IMR-90 (cell line): ENCODE measurements around the gene SHISAL2B. TPM values are rescaled to one million over a fixed set of nuclear protein-coding genes. Genes with fewer than 3 reads are reported as not detected.

ENCODE experiments used
- ATAC-seq: fragments of 200-7000 bp; cut with Tn5 transposase; 2 replicates; pipeline ENCODE4 v1.9.1; 2020; ENCODE audit warnings: low read depth, mild to moderate bottlenecking, moderate library complexity
- BruUV-seq: library from RNA; stranded (reverse); fragments of 400-500 nt; replicated peaks from 2 replicates; lab custom pipeline; 2021; lab: Mats Ljungman, UMichigan
- CTCF ChIA-PET: fragments of 300-600 bp; formaldehyde crosslinking; extraction: SDS; loops from one replicate; lab custom pipeline; 2021; ENCODE audit warnings: antibody characterized with exemption; lab: Yijun Ruan, JAX
- POLR2A ChIA-PET: fragments of 300-600 bp; sonication (Branson Sonifier 250); formaldehyde crosslinking; loops from one replicate; lab custom pipeline; 2022; ENCODE audit warnings: antibody characterized with exemption; ENCODE audit not compliant: unreplicated experiment; lab: Charles Lee
- DNase-seq: peaks from one replicate; pipeline ENCODE4 v3.0.0; 2013
- H2AFZ ChIP-seq: replicated peaks from 2 replicates; pipeline ENCODE3; 2013; ENCODE audit warnings: low read length, mild to moderate bottlenecking; ENCODE audit not compliant: poor library complexity
- H2AK5ac ChIP-seq: 2 replicates; pipeline ENCODE4 v1.6.1; 2013; ENCODE audit warnings: low read depth, low read length, inconsistent platforms
- H2AK9ac ChIP-seq: replicated peaks from 2 replicates; pipeline ENCODE3; 2013; ENCODE audit warnings: mild to moderate bottlenecking, low read depth, low read length, moderate library complexity; ENCODE audit not compliant: poor library complexity
- H2BK120ac ChIP-seq: 2 replicates; pipeline ENCODE4 v1.6.1; 2013; ENCODE audit warnings: low read depth, low read length, inconsistent platforms
- H2BK15ac ChIP-seq: 3 replicates; pipeline ENCODE4 v1.6.1; 2013; ENCODE audit warnings: low read depth, low read length, inconsistent platforms
- H2BK20ac ChIP-seq: 2 replicates; pipeline ENCODE4 v1.6.1; 2013; ENCODE audit warnings: low read depth, mild to moderate bottlenecking, inconsistent platforms, low read length, moderate library complexity
- H2BK5ac ChIP-seq: 2 replicates; pipeline ENCODE4 v1.6.1; 2013; ENCODE audit warnings: mild to moderate bottlenecking, low read depth, low read length, inconsistent platforms; ENCODE audit not compliant: poor library complexity, severe bottlenecking
- H3K14ac ChIP-seq: replicated peaks from 2 replicates; pipeline ENCODE4 v1.6.1; 2013; ENCODE audit warnings: low read depth, low read length, inconsistent platforms
- H3K18ac ChIP-seq: 2 replicates; pipeline ENCODE4 v1.6.1; 2013; ENCODE audit warnings: low read depth, low read length, control low read depth
- H3K23ac ChIP-seq: 2 replicates; pipeline ENCODE4 v1.6.1; 2013; ENCODE audit warnings: low read depth, low read length, inconsistent platforms
- H3K27ac ChIP-seq: 2 replicates; pipeline ENCODE4 v1.5.1; 2013; ENCODE audit warnings: mild to moderate bottlenecking, control low read depth, low read length; ENCODE audit not compliant: insufficient read depth
- H3K27me3 ChIP-seq: 2 replicates; pipeline ENCODE4 v1.6.1; 2013; ENCODE audit warnings: low read length; ENCODE audit not compliant: control insufficient read depth, insufficient read depth
- H3K36me3 ChIP-seq: 2 replicates; pipeline ENCODE4 v1.6.1; 2013; ENCODE audit warnings: low read length, mixed read lengths; ENCODE audit not compliant: control insufficient read depth, insufficient read depth
- H3K4ac ChIP-seq: 2 replicates; pipeline ENCODE4 v1.6.1; 2013; ENCODE audit warnings: low read depth, low read length, inconsistent platforms
- H3K4me1 ChIP-seq: 2 replicates; pipeline ENCODE4 v1.6.1; 2013; ENCODE audit warnings: low read length, mixed read lengths; ENCODE audit not compliant: control insufficient read depth, insufficient read depth
- H3K4me2 ChIP-seq: 2 replicates; pipeline ENCODE4 v1.6.1; 2013; ENCODE audit warnings: low read depth, mild to moderate bottlenecking, control low read depth, low read length, moderate library complexity
- H3K4me3 ChIP-seq: 2 replicates; pipeline ENCODE4 v1.5.1; 2013; ENCODE audit warnings: low read depth, mild to moderate bottlenecking, control low read depth, low read length, moderate library complexity; ENCODE audit not compliant: insufficient read depth
- H3K56ac ChIP-seq: 2 replicates; pipeline ENCODE4 v1.6.1; 2013; ENCODE audit warnings: low read length, inconsistent platforms; ENCODE audit not compliant: insufficient read depth; ENCODE audit errors: extremely low read depth
- H3K79me1 ChIP-seq, 2 experiments: 2 replicates each; pipeline ENCODE4 v1.6.1; 2013; ENCODE audit warnings: low read length in 2 of 2, inconsistent platforms in 1 of 2, low read depth in 1 of 2
- H3K9ac ChIP-seq: 2 replicates; pipeline ENCODE4 v1.6.1; 2013; ENCODE audit warnings: low read depth, low read length, control low read depth
- H3K9me1 ChIP-seq: 2 replicates; pipeline ENCODE4 v1.6.1; 2013; ENCODE audit warnings: low read length, inconsistent platforms; ENCODE audit not compliant: insufficient read depth
- H3K9me3 ChIP-seq: 2 replicates; pipeline ENCODE4 v1.6.1; 2013; ENCODE audit warnings: low read length; ENCODE audit not compliant: control insufficient read depth, insufficient read depth
- H4K20me1 ChIP-seq: 2 replicates; pipeline ENCODE4 v1.6.1; 2013; ENCODE audit warnings: low read length, inconsistent platforms; ENCODE audit not compliant: insufficient read depth
- H4K5ac ChIP-seq: 2 replicates; pipeline ENCODE4 v1.6.1; 2013; ENCODE audit warnings: mild to moderate bottlenecking, low read depth, low read length, control low read depth
- H4K8ac ChIP-seq, 2 experiments: 2 replicates each; pipeline ENCODE4 v1.6.1; 2013; ENCODE audit warnings: low read depth in 2 of 2, low read length in 2 of 2, control low read depth in 1 of 2, inconsistent platforms in 1 of 2
- H4K91ac ChIP-seq: 2 replicates; pipeline ENCODE4 v1.6.1; 2013; ENCODE audit warnings: low read depth, low read length, inconsistent platforms; ENCODE audit not compliant: insufficient read depth
- BHLHE40 ChIP-seq: fragments of 150-350 bp; IDR thresholded peaks from 2 replicates; pipeline ENCODE4 v1.6.1; 2016; ENCODE audit warnings: mild to moderate bottlenecking, low read depth, low read length
- CEBPB ChIP-seq: IDR thresholded peaks from 2 replicates; pipeline ENCODE4 v1.6.1; 2012; ENCODE audit warnings: low read depth, low read length, improper control_type of control experiment
- CHD1 ChIP-seq: IDR thresholded peaks from 2 replicates; pipeline ENCODE4 v1.6.1; 2012; ENCODE audit warnings: low read depth, low read length, improper control_type of control experiment
- ELK1 ChIP-seq: fragments of 150-350 bp; IDR thresholded peaks from 2 replicates; pipeline ENCODE4 v1.6.1; 2016; ENCODE audit warnings: low read depth, mild to moderate bottlenecking, low read length, moderate library complexity, borderline replicate concordance
- FOS ChIP-seq: fragments of 150-350 bp; IDR thresholded peaks from 2 replicates; pipeline ENCODE4 v1.6.1; 2016; ENCODE audit warnings: low read depth, low read length
- MAFK ChIP-seq: IDR thresholded peaks from 2 replicates; pipeline ENCODE4 v1.6.1; 2012; ENCODE audit warnings: low read depth, low read length, improper control_type of control experiment
- MAZ ChIP-seq: IDR thresholded peaks from 2 replicates; pipeline ENCODE4 v1.6.1; 2012; ENCODE audit warnings: low read depth, mild to moderate bottlenecking, low read length, improper control_type of control experiment, moderate library complexity, borderline replicate concordance
- MXI1 ChIP-seq: IDR thresholded peaks from 2 replicates; pipeline ENCODE4 v1.6.1; 2012; ENCODE audit warnings: low read depth, mild to moderate bottlenecking, low read length, moderate library complexity, borderline replicate concordance
- NFE2L2 ChIP-seq: fragments of 150-350 bp; IDR thresholded peaks from 2 replicates; pipeline ENCODE4 v1.6.1; 2016; ENCODE audit warnings: low read depth, mild to moderate bottlenecking, low read length
- POLR2A ChIP-seq: IDR thresholded peaks from 2 replicates; pipeline ENCODE4 v1.6.1; 2012; ENCODE audit warnings: mild to moderate bottlenecking, low read depth, low read length
- RAD21 ChIP-seq: IDR thresholded peaks from 2 replicates; pipeline ENCODE4 v1.6.1; 2012; ENCODE audit warnings: low read length, improper control_type of control experiment
- RCOR1 ChIP-seq: IDR thresholded peaks from 2 replicates; pipeline ENCODE4 v1.6.1; 2012; ENCODE audit warnings: mild to moderate bottlenecking, low read length, improper control_type of control experiment; ENCODE audit not compliant: insufficient replicate concordance
- RFX5 ChIP-seq: IDR thresholded peaks from 2 replicates; pipeline ENCODE4 v1.8.0; 2012; ENCODE audit warnings: low read depth, mild to moderate bottlenecking, low read length, moderate library complexity
- SMC3 ChIP-seq: fragments of 150-350 bp; IDR thresholded peaks from 2 replicates; pipeline ENCODE4 v1.6.1; 2016; ENCODE audit warnings: low read depth, mild to moderate bottlenecking, antibody characterized with exemption, low read length, moderate library complexity
- USF2 ChIP-seq: fragments of 150-350 bp; IDR thresholded peaks from 2 replicates; pipeline ENCODE4 v1.6.1; 2017; ENCODE audit warnings: mild to moderate bottlenecking, antibody characterized with exemption, low read length, low read depth
- WGBS, 2 experiments: methylation state at CpG; one replicate each; pipeline versions ENCODE4 v1.1.5 to v1.1.7; 2013; ENCODE audit warnings: missing lambda C conversion rate in 2 of 2; ENCODE audit not compliant: insufficient read length in 1 of 2; ENCODE audit errors: extremely low coverage in 2 of 2; 5-methylcytosine and 5-hydroxymethylcytosine counted together
- dilution Hi-C: fragments of 300-500 bp; cut with HindIII; formaldehyde crosslinking; loops from one replicate; pipeline ENCODE4 v1.14.3; 2018; ENCODE audit warnings: low sequenced_read_pairs; ENCODE audit not compliant: unreplicated experiment
- in situ Hi-C: fragments of 300-500 bp; cut with MboI; formaldehyde crosslinking; loops from 3 replicates; pipeline ENCODE4 v1.14.3; 2019; ENCODE audit warnings: low sequenced_read_pairs, inconsistent platforms, mixed read lengths
- intact Hi-C: fragments of 100-400 bp; cut with micrococcal nuclease; formaldehyde crosslinking; loops from 2 replicates; pipeline ENCODE4 v1.10.0; 2022
- polyA plus RNA-seq, 3 experiments: library from polyadenylated mRNA; depleted of rRNA; stranded (reverse); fragments of >200 nt; gene quantifications; 2 replicates each; pipeline ENCODE4 v1.2.3, GENCODE V29; 2012; ENCODE audit warnings: low replicate concordance in 1 of 3
- total RNA-seq: library from RNA; depleted of rRNA; stranded (reverse); fragments of >200 nt; gene quantifications from 2 replicates; pipeline ENCODE4 v1.2.3, GENCODE V29; 2012
- TF ChIP-seq, protein P1 (sequence below): conservative IDR thresholded peaks from 2 replicates; pipeline ENCODE4 v1.5.1; 2012; ENCODE audit warnings: mild to moderate bottlenecking, low read depth, low read length, improper control_type of control experiment

SHISAL2B gene
- total and polyA plus RNA-seq, 2 of the 4 experiments (the other 2 are of a cell fraction): not detected

GRCh38 chr5:64742411-64742810 is 52.1 kb downstream of the SHISAL2B start:
- H2AK9ac ChIP-seq: no peak overlapping the region
- TF ChIP-seq CHD1 (no peak), NFE2L2 (no peak), CEBPB (no peak), MAZ (no peak), ELK1 (no peak), RFX5 (no peak), MAFK (no peak), USF2 (no peak), RAD21 (no peak), BHLHE40 (no peak), POLR2A (no peak), SMC3 (no peak), RCOR1 (no peak), FOS (no peak), MXI1 (no peak)
- TF ChIP-seq, protein P1, sequence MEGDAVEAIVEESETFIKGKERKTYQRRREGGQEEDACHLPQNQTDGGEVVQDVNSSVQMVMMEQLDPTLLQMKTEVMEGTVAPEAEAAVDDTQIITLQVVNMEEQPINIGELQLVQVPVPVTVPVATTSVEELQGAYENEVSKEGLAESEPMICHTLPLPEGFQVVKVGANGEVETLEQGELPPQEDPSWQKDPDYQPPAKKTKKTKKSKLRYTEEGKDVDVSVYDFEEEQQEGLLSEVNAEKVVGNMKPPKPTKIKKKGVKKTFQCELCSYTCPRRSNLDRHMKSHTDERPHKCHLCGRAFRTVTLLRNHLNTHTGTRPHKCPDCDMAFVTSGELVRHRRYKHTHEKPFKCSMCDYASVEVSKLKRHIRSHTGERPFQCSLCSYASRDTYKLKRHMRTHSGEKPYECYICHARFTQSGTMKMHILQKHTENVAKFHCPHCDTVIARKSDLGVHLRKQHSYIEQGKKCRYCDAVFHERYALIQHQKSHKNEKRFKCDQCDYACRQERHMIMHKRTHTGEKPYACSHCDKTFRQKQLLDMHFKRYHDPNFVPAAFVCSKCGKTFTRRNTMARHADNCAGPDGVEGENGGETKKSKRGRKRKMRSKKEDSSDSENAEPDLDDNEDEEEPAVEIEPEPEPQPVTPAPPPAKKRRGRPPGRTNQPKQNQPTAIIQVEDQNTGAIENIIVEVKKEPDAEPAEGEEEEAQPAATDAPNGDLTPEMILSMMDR: no peak
- no peak overlapping the region for H3K9ac ChIP-seq
- no peak overlapping the region for H2BK15ac ChIP-seq
- H4K8ac ChIP-seq: no peak overlapping the region
- ATAC-seq (no peak), DNase-seq (no peak)
- H2BK20ac ChIP-seq: no peak overlapping the region
- no peaks in the 10 kb centered on the region for H3K4me1 ChIP-seq
- H3K79me1 ChIP-seq: peaks cover 20 to 27% of the 10 kb centered on the region in 2 experiments
- no TSS peak for BruUV-seq
- WGBS, 2 experiments: no CpG with 5 or more reads among the region's 1 CpG
- no peak overlapping the region for H3K4ac ChIP-seq
- H3K56ac ChIP-seq: no peak overlapping the region
- H3K4me3 ChIP-seq: no peak overlapping the region
- intact Hi-C loops: no loop called here
- H3K9me1 ChIP-seq: peaks cover 3% of the 10 kb centered on the region
- no peak overlapping the region for H3K18ac ChIP-seq
- no peak overlapping the region for H4K91ac ChIP-seq
- H3K23ac ChIP-seq: no peak overlapping the region
- H4K5ac ChIP-seq: no peak overlapping the region
- H2AK5ac ChIP-seq: no peak overlapping the region
- no peaks in the 10 kb centered on the region for H3K27me3 ChIP-seq
- dilution Hi-C loops: no loop called here
- H3K9me3 ChIP-seq: no peaks in the 10 kb centered on the region
- H2BK5ac ChIP-seq: no peak overlapping the region
- peaks cover 5% of the 10 kb centered on the region for H3K36me3 ChIP-seq
- H2AFZ ChIP-seq: no peak overlapping the region
- H3K14ac ChIP-seq: no peak overlapping the region
- H3K4me2 ChIP-seq: no peak overlapping the region
- ChIA-PET POLR2A (no interaction called here), CTCF (no interaction called here)
- no peak overlapping the region for H3K27ac ChIP-seq
- in situ Hi-C loops: no loop called here
- H2BK120ac ChIP-seq: no peak overlapping the region
- no peaks in the 10 kb centered on the region for H4K20me1 ChIP-seq
